NCI-H446 (cell line): ENCODE data around the gene CFAP221.

Experiments used
- DNase-seq, 2 experiments: peaks; one replicate each; lab custom pipeline; 2025; lab: John Stamatoyannopoulos, UW

The CFAP221 gene

DNA sequence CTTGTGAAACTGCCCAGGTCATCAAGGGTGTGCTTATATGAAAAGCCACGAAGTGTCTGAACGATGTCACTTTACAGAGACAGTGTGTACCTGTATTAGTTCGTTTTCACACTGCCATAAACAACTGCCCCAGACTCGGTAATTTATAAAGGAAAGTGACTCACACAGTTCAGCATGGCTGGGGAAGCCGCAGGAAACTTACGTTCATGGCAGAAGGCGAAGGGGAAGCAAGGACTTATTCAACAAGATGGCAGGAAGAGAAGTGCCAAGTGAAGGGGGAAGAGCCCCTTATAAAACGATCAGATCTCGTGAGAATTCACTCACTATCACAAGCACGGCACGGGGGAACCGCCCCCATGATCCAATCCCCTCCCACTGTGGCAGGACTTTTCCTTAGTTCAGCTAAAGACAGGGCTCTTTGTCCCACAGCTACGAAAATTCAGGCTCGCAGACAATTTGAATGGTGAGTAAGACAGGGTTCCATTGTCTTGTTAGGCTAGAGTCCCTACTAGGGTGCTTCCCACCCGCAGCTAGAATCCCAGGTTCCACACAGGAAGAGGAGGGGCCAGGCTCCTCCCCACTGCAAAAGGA, 154.9 kb downstream of the CFAP221 start:
- DNase-seq, result no peak

DNA sequence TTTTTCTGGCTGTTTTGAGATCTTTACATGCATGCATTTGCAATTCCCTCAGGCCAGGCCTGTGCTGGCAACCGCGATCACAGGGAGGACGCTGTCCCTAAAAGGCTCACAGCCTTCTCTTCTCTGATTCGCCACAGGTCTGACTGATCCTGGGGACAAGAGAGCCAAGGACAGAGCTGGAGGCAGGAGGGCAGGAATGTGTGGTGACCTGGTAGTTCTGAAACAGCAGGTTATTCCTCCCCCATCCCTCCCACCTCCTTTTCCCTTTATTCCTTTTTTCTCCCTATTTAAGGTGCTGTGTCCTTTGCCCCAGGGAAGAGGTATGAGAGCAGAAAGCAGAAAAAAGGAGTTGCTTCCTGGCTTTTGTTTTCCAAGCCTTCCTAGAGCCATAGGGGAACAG, 156.6 kb downstream of the CFAP221 start:
- DNase-seq, result no peak

DNA sequence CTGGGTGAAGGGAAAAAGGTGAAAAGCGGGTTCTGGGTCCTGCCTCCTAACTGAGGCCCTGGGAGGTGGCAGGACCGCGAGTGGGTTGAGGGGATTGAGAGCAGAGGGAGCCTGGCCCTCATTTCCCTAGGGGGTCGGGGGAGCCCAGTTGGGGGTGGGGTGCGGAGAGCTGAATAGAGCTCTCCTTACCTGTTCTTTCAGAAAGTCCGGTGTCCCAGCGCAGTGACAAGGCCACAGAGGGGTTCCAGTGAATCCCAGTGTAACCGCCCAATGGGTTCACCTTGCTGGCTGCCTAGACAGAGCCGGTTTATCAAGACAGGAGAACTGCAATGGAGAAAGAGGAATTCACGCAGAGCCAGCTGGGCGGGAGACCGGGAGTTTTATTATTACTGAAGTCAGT, 157.1 kb downstream of the CFAP221 start:
- DNase-seq, result no peak

DNA sequence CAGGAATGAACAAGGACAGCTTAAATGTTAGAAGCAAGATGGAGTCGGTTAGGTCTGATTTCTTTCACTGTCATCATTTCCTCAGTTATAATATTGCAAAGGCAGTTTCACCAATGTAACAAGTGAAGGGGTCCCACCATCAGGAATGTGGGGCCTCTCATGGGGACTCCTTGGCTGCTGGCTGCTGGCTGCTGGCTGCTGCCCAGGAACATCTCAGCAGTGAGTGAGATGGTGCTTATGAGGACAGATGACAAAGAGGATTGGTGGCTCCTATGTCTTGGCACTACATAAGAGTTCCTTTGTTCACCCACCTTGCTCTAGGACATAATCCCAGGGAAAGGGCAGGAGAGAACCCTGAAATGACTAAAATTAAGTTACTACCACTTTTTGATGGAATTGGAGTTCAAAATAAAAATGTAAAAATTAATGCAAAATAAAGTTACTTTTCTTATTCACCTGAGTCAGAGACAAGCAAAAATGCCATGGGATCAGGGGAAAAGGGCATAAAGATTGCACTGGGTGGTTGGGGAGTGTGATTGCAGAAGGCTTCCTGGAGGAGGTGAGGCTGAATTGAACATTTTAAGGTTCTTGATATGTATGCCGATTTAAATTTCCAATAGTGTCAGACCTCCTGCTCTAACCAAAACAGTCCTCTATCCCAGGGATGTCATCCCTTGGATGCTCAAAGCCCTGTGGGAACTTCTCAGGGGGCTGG, 158.1 kb downstream of the CFAP221 start:
- no peak for DNase-seq

DNA sequence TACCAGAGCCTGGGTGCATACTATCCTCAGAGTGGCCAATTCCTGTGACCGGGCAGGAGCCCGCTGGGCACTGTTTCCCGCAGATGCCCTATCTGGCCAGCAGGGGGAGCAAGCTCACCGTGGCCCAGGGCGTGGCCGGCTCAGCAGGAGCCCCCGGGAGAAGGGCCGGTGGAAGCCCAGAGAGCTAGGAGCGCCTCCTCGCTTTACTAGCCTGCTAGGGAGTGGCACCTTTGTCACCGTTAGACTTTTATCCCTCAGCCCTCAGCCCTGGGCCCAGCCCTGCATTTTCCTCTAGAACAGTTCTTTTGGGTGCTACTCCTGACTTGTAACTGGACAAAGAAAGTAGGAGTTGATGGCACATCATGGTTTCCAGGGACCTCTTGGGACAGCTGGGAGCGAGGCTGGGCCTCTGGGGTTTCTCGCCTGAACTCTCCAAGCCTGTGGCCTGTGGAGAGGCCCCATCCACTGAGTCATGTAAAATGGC, 158.7 kb downstream of the CFAP221 start:
- DNase-seq, result peak; percentile 57 to 69

DNA sequence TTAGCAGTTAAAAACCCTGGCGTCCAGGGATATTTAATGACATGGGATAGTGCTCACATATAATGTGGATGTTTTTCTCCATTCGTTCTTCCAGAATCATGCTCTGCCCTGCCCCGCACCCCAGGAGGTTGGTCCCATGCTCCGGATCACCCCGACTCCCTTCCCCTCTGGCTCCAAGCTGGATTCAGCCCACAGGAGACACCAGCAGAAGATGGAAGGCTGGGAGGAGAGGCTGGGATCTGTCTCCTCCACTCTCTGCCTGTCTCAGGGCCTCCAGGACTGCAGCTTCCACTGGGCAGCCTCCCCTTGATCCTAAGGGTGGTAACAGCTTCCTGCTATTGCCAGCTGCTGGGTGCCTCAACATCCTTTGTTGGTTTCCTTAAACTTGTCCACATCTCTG, 159.3 kb downstream of the CFAP221 start:
- DNase-seq, result no peak

DNA sequence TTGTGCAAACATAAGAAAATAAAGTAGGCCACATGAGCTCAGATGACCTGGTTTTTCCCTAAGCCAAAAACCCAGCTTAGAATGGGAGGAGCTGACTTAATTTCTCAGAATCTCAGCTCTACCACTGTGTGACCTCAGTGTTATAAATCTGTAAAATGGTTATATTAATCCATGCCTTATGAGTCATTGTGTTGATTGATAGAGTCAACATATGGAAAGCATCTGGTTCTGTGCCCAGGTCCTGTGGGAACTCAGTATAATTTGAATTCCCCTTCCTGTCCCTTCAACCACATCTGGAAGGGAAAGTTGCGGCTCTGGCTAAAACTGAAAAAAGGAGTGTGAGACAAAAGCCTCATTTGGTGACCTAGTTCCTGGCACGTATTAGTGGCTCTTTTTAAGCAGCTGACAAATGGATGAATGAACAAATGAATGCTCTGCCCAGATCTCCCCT, 160.4 kb downstream of the CFAP221 start:
- DNase-seq, result no peak

DNA sequence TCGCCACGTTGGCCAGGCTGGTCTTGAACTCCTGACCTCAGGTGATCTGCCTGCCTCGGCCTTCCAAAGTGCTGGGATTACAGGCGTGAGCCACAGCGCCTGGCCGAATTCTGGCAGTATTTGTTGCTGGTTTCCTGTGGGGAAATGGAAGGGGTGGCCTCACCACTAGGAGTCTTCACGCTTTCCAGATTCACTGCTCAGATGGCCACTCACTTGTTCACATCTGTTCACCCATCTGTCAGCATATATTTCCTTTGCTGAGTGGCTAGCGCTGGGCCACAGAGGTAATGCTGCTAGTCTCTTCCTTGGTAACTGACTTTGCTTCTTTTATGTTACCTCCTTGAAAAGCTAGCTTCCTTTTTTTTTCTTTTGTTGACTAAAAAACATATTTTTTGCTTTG, 162.0 kb downstream of the CFAP221 start:
- DNase-seq, result peak in 1 of 2 experiments; percentile 18
